GM19043 (cell line): ENCODE measurements around the gene RAB3B.
"Not testable (repeated sequence)": the region's sequence is repeated elsewhere in the genome, so short reads cannot be mapped to it uniquely, and the experiment has no call there.

Experiments used
- ATAC-seq: cut with Tn5 transposase; IDR thresholded peaks from one replicate; pipeline ENCODE4 v1.9.1; 2021; ENCODE audit warnings: low read depth; ENCODE audit not compliant: unreplicated experiment

Gene RAB3B

DNA sequence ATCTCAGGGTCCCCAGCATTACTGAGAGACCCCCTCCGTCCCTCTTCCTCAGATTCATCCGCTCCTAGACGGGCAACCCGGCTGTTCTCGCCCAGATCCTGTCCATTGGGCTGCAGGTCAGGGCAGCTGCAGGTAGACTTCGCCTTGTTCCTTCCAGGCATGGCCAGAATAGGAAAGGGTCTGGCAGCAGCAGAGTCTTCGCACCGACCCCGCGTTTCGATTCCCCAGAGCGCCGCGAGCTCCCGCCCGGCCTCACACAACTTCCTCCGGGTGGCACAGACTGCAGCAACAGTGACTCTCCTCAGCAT is 112.2 kb downstream of the RAB3B start:
- peak; percentile 22 for ATAC-seq

DNA sequence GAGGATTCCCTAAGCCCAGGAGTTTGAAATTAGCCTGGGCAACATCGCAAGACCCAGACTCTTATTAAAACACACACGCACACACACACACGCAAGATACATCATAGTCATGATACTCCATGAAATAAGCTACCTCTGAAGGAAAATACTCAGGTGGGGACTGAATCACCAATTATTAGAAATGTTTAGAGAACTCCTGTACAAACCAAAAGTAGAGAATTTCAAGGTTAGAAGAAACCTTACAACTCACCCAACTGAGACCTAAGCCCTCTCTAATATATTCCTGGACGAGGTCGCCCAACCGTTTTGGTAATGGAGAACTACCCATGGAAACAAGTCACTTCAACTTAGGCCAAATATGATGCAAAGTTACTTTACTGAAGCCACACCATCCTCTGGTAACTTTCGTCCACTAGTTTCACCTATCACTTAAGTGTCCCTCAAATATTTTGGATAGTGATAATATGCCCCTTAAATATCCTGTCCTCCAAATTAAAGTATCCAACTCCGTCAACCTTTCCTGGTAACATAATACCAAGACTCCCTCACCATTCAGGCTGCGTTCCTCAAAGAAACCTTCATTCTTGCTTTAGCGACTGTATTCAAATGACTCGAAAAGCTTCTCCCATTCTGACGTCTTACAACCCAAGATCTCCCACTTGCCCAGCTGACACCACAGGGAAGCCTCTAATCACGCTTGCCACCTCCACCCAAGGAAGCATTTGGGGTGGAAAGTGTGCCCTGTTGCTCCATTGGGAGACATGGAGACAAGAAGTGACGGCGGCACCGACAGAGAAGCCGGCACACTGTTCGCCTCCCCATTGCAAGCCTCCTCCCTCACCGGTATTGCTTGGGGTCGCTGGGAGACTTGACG is 112.8 kb downstream of the RAB3B start:
- ATAC-seq = no peak

DNA sequence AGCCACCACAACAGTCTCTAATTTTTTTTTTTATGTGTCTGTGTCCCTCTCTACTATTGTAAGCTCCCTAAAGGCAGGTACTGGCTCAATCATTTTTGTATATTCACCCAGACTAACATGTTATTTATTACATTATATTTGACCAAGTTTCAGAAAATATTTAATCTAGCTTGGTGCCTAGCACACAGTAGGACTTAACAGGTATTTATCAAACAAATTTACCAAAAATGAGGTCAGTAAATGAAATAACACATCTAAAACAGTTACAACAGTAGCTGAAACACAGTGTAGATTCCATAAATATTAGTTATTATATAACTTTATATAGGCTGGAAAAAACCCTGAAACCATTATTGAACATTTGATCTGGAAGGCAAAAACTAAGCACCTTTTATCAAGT is 114.7 kb downstream of the RAB3B start:
- ATAC-seq = no peak

DNA sequence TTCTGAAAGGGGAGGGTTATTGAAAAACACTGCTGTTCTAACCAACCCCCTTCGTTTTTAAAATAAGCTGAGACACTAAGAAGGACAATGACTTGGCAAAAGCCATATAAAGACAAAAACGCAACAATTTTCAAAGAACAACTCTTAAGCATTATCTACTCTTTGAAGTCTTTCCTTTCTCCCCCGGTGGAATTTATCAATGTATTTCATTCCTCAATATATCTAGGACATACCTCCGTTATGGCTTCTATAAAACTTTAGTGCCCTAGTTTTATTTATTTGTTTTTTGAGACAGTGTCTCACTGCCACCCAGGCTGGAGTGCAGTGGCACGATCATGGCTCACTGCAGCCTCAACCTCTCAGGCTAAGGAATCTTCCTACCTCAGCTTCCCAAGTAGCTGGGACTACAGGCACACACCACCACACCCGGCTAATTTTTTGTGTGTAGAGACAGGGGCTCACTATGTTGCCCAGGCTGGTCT is 115.2 kb downstream of the RAB3B start:
- no peak for ATAC-seq

DNA sequence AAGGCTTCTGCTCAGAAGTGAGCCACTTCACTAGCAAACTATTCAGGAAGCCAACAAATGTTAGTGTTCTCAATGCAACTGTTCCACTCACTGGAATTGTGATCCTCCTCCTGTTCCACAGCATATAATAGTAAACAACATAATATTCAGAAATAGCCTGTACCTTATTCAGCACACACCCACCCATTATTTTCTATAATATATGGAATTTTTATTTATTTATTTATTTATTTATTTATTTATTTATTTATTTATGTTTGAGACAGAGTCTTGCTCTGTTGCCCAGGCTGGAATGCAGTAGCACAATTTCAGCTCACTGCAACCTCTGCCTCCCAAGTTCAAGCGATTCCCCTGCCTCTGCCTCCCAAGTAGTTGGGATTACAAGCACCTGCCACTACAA is 117.2 kb downstream of the RAB3B start:
- ATAC-seq = not testable (repeated sequence)

DNA sequence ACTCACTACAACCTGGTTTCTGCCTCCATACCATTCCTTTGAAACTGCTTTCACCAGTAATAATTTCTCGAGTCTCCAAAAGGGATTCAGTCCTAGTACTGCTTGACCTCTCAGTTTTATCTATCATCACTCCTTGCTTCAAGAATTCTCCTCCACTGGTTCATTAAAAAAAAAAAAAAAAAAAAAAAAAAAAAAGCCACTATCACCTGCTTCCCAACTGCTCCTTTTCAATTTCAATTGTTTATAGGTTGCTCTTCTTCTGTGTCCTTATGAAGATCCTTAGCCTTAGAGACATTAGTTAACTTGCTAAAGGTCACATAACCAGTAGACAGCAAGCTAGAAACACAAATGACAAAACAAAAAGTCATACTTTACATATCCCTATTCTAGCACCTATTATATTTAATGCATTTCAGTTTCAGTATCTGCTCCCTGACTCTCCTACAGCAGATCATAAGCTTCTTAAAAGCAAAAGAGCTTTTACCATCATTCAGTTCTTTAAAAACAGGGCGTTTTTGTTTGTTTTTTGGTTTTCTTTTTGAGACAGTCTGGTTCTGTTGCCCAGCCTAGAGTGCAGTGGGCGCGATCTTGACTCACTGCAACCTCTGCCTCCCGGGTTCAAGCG is 119.0 kb downstream of the RAB3B start:
- ATAC-seq = no peak

DNA sequence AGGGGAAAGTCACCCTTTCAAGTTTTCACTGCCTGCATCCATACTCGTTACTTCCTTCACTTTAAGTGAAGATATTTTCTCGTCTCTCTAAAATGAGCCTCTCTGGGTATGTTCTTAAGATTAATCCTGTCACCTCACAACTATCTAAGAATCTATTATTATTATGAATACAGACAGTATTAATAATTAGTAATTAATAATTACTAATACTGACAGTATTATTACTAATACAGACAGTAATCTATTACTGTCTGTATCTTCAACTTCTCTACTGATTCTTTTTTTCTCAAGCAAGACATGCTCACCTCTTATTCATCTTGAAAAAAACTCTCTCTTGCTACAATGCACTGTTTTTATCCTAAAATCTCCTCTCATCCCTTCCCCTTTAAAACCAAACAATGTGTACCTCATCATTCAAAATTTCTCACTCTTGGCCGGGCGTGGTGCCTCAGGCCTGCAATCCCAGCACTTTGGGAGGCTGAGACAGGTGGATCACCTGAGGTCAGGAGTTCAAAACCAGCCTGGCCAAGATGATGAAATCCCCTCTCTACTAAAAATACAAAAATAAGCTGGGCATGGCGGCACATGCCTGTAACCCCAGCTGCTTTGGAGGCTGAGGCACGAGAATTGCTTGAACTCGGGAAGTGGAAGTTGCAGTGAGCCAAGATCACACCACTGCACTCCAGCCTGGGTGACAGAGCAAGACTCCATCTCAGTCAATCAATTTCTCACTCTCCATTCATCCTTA is 119.7 kb downstream of the RAB3B start:
- no peak for ATAC-seq

DNA sequence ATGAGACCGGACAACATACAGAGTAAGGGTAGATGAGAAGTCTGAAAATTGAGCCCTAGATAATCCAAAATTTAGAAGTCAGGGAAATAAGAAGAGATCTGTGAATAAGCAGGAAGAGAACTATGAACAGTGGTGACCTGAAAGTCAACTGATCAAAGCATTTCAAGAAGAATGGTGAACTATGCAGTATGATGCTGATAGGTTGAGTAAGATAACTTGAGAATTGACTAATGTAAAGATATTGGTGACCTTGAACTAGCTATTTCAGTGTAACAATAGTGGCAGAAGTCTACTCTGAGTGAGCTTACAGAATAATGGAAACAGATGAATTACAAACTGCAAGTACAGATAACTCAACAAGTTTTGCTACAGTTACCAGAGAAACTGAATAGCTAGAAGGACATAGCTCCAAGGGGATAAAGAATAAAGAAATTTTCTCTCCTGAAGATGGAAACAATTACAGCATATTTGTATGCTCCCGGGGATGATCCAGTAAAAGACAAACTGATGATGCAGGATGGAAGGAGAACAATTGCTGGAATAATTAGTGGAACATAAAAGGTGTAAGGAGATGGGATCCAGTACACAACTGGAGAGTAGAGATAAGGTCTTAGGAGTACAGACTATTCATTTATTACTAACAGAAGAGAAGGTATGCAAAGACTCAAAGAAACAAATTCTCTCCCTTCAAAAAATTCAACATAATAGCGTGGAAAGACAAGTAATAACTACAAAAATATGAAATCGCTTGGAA is 122.8 kb downstream of the RAB3B start:
- ATAC-seq = no peak

DNA sequence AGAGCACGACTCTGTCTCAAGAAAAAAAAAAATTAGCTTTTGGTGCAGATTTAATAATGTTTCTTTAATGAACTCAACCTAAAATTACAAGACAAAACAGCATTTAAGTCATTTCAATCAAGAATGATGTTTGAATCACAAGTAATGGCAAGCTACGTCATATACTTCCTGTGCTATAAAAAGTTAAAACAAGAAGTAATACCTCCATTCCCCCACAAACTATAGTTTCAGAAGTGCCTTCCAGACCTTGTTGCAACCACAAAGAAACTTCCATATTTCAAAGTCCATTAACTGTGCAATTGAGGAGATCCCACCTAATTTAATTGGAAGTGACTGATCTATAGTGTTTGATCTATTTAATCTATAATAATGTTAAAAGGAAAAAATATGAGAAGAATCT is 127.1 kb downstream of the RAB3B start:
- no peak for ATAC-seq

DNA sequence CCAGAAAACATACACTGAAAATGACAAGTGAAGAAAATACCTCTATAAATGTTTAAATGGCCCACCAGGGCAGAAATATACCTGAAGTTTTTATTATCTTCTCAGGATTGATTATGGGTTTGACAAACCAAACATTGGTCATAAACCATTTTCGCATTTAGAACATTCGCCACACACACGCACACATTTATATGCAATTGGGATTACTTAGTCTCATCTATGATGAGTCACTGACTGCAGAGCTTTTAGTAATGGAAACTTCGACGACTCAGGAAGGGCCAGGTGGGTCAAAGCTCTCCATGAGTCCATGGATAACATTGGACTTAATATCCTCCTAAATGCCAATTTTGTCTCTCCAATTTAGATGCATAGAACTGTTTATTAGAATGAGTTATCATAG is 128.8 kb downstream of the RAB3B start:
- no peak for ATAC-seq

DNA sequence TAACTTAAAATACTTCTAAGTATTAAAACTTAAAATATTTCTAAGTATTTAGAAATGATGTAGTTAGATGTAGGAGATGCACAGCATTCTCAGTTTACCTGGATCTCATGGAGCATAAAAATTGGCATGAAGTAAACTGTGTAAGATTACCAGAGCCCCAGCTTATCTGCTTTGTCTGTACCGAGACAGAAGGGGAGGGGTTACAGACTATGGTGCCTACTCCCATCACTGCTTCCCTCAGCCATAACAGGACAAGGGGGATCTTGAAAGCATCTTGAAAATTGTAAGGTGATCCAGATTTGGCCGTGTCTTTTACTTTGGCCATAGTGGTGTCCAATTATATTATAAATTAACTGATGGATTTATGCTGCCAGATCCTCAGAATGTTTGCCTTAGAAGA is 130.8 kb downstream of the RAB3B start:
- ATAC-seq = no peak

DNA sequence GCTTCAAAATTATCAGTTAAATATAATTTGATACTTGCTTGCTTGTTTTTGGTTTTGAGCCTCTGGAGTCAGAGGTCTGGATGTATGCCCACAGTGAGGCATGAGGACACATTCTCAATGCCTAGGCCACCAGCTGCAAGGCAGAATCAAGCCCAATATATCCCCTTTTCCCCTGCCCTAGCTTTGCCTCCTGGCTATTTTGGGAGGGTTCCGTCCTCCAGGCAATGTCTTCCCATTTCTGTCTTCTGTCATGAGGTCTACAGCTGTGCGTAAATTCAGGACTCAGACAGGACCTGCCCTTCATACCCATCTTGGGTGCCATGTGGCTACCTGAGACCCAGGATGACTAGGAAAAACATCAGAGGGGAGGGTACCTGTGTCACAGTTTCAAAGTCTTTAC is 131.2 kb downstream of the RAB3B start:
- ATAC-seq = no peak

DNA sequence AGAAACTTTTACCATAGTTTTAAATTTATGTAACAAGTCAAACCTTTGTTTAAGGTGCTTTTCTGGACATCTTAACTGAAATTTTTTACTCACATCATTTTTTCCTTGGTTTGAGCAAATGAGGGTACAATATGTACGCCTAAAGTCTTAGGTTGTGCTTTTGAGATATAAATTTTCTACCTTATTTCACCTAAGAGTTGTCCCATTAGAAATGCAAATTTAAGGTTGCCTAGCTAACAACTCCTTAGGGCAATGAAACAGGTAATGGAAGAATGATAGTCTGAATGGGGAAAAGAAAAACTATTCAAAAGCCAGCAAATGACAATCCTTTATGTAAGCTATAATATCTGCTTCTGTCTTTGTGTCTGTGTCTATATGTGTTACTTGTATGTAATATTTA is 131.6 kb downstream of the RAB3B start:
- ATAC-seq = no peak
